HEK293 (cell line): ENCODE measurements around the gene ZNF653.

Experiments used
- ELK4 ChIP-seq: IDR thresholded peaks from 2 replicates; pipeline ENCODE4 v1.6.1; 2011; ENCODE audit warnings: mild to moderate bottlenecking, low read depth, low read length, borderline replicate concordance
- GLI4 ChIP-seq: fragments of 450-650 bp; formaldehyde crosslinking; IDR thresholded peaks from 2 replicates; pipeline ENCODE4 v1.5.1; 2016; ENCODE audit warnings: missing biosample characterization, missing genetic modification characterization
- HOXC10 ChIP-seq: sonication (generic); formaldehyde crosslinking; IDR thresholded peaks from 2 replicates; pipeline ENCODE4 v1.8.1; 2023; ENCODE audit warnings: mild to moderate bottlenecking, missing genetic modification reagents
- PATZ1 ChIP-seq: fragments of 450-650 bp; formaldehyde crosslinking; IDR thresholded peaks from 2 replicates; pipeline ENCODE4 v1.5.1; 2016; ENCODE audit warnings: missing biosample characterization, missing genetic modification characterization
- PRDM4 ChIP-seq: fragments of 450-650 bp; formaldehyde crosslinking; IDR thresholded peaks from 2 replicates; pipeline ENCODE4 v1.5.1; 2017; ENCODE audit warnings: missing biosample characterization, missing genetic modification characterization
- REPIN1 ChIP-seq: fragments of 450-650 bp; formaldehyde crosslinking; IDR thresholded peaks from 2 replicates; pipeline ENCODE4 v1.5.1; 2017; ENCODE audit warnings: missing biosample characterization, missing genetic modification characterization, low read depth
- SALL2 ChIP-seq: fragments of 450-650 bp; formaldehyde crosslinking; IDR thresholded peaks from 2 replicates; pipeline ENCODE4 v1.5.0; 2017; ENCODE audit warnings: missing biosample characterization, mild to moderate bottlenecking, missing genetic modification characterization, borderline replicate concordance
- ZBTB20 ChIP-seq: fragments of 450-650 bp; formaldehyde crosslinking; IDR thresholded peaks from 2 replicates; pipeline ENCODE4 v1.5.1; 2016; ENCODE audit warnings: missing biosample characterization, missing genetic modification characterization
- ZBTB44 ChIP-seq: fragments of 450-650 bp; IDR thresholded peaks from 2 replicates; pipeline ENCODE4 v1.5.1; 2018; ENCODE audit warnings: missing biosample characterization, mild to moderate bottlenecking, missing genetic modification characterization
- ZFHX2 ChIP-seq: fragments of 450-650 bp; formaldehyde crosslinking; conservative IDR thresholded peaks from 2 replicates; pipeline ENCODE4 v1.5.1; 2016; ENCODE audit warnings: missing biosample characterization, missing genetic modification characterization
- ZFP37 ChIP-seq: fragments of 450-650 bp; formaldehyde crosslinking; IDR thresholded peaks from 2 replicates; pipeline ENCODE4 v1.5.1; 2016; ENCODE audit warnings: missing biosample characterization, missing genetic modification characterization
- ZNF140 ChIP-seq: fragments of 450-650 bp; formaldehyde crosslinking; IDR thresholded peaks from 2 replicates; pipeline ENCODE4 v1.5.1; 2016; ENCODE audit warnings: missing biosample characterization, missing genetic modification characterization
- ZNF16 ChIP-seq: fragments of 450-650 bp; formaldehyde crosslinking; IDR thresholded peaks from 2 replicates; pipeline ENCODE4 v1.5.1; 2016; ENCODE audit warnings: low read depth, missing biosample characterization, missing genetic modification characterization
- ZNF184 ChIP-seq: fragments of 450-650 bp; IDR thresholded peaks from 2 replicates; pipeline ENCODE4 v1.5.1; 2018; ENCODE audit warnings: missing biosample characterization, mild to moderate bottlenecking, missing genetic modification characterization
- ZNF19 ChIP-seq: fragments of 450-650 bp; formaldehyde crosslinking; IDR thresholded peaks from 2 replicates; pipeline ENCODE4; 2016; ENCODE audit warnings: missing biosample characterization, missing genetic modification characterization, low read depth
- ZNF266 ChIP-seq: fragments of 450-650 bp; formaldehyde crosslinking; IDR thresholded peaks from 2 replicates; pipeline ENCODE4 v1.5.1; 2016; ENCODE audit warnings: missing biosample characterization, missing genetic modification characterization, low read depth
- ZNF274 ChIP-seq, 2 experiments: fragments of 200-500 bp in 1 of 2; fragments of 450-650 bp in 1 of 2; sonication (Bioruptor generic) in 1 of 2; formaldehyde crosslinking in 1 of 2; IDR thresholded peaks; 2 replicates each; pipeline versions ENCODE4 v1.5.1 to v1.6.1; 2014 to 2016; ENCODE audit warnings: borderline replicate concordance in 1 of 2, inconsistent platforms in 1 of 2, low read length in 1 of 2, missing biosample characterization in 1 of 2, missing genetic modification characterization in 1 of 2
- ZNF302 ChIP-seq: fragments of 450-650 bp; formaldehyde crosslinking; IDR thresholded peaks from 2 replicates; pipeline ENCODE4 v1.5.1; 2016; ENCODE audit warnings: missing biosample characterization, missing genetic modification characterization, low read depth
- ZNF513 ChIP-seq: fragments of 450-650 bp; IDR thresholded peaks from 2 replicates; pipeline ENCODE4 v1.5.1; 2018; ENCODE audit warnings: missing biosample characterization, missing genetic modification characterization
- ZNF518A ChIP-seq: fragments of 450-650 bp; formaldehyde crosslinking; conservative IDR thresholded peaks from 2 replicates; pipeline ENCODE4 v1.5.1; 2016; ENCODE audit warnings: low read depth, missing biosample characterization, missing genetic modification characterization
- ZNF580 ChIP-seq: fragments of 450-650 bp; formaldehyde crosslinking; IDR thresholded peaks from 2 replicates; pipeline ENCODE4 v1.5.1; 2016; ENCODE audit warnings: missing biosample characterization, missing genetic modification characterization
- ZNF768 ChIP-seq: fragments of 450-650 bp; formaldehyde crosslinking; IDR thresholded peaks from 2 replicates; pipeline ENCODE4 v1.5.1; 2018; ENCODE audit warnings: missing biosample characterization, mild to moderate bottlenecking, missing genetic modification characterization
- ZNF785 ChIP-seq: fragments of 450-650 bp; formaldehyde crosslinking; IDR thresholded peaks from 2 replicates; pipeline ENCODE4 v1.5.1; 2016; ENCODE audit warnings: missing biosample characterization, missing genetic modification characterization
- ZXDB ChIP-seq: fragments of 450-650 bp; formaldehyde crosslinking; IDR thresholded peaks from 2 replicates; pipeline ENCODE4 v1.5.1; 2016; ENCODE audit warnings: missing biosample characterization, missing genetic modification characterization

The ZNF653 gene

GRCh38 chr19:11481534-11482383 is 23.9 kb downstream of the ZNF653 start (continued):
- TF ChIP-seq ZNF518A (tag by site-specific recombination) (no peak), ZFP37 (tag by site-specific recombination) (no peak), PATZ1 (tag by site-specific recombination) (no peak), ZNF140 (tag by site-specific recombination) (no peak), ZNF513 (no peak), SALL2 (tag by site-specific recombination) (no peak), ZFHX2 (peak; percentile 28; the same call in 1 of the 2 replicates), HOXC10 (CRISPR knock-in tag) (no peak), REPIN1 (tag by site-specific recombination) (no peak), ZBTB44 (tag by site-specific recombination) (no peak), GLI4 (tag by site-specific recombination) (no peak), ZNF302 (tag by site-specific recombination) (no peak), ZNF266 (tag by site-specific recombination) (no peak), ZNF768 (tag by site-specific recombination) (no peak), ZXDB (tag by site-specific recombination) (no peak), ZNF16 (tag by site-specific recombination) (no peak), ELK4 (no peak), ZNF184 (no peak), ZNF580 (tag by site-specific recombination) (no peak), ZNF19 (no peak), PRDM4 (no peak), ZBTB20 (tag by site-specific recombination) (peak; percentile 100), ZNF274 (IDR thresholded peaks at IDR 0.05; ENCODE audit: low read length) (no peak), ZNF274 (tag by site-specific recombination; IDR thresholded peaks at IDR 0.05; ENCODE audit: borderline replicate concordance) (no peak), ZNF785 (tag by site-specific recombination) (no peak)
